Trophoblast cell (in vitro differentiated cells and primary cell): Measurements from ENCODE around the gene LMBRD1.

Experiments
- DNase-seq, 2 donors: peaks; one replicate each; pipeline ENCODE4 v3.0.0-alpha.2; 2016
- H2AFZ ChIP-seq: 2 replicates; pipeline ENCODE4 v1.6.1; 2013; ENCODE audit warnings: low read length, moderate library complexity, mild to moderate bottlenecking; ENCODE audit not compliant: insufficient read depth, poor library complexity
- H2AK5ac ChIP-seq: 2 replicates; pipeline ENCODE4 v1.6.1; 2013; ENCODE audit warnings: mild to moderate bottlenecking, low read length
- H2BK120ac ChIP-seq: 2 replicates; pipeline ENCODE4 v1.6.1; 2013; ENCODE audit warnings: low read length, mild to moderate bottlenecking, moderate library complexity; ENCODE audit not compliant: insufficient read depth, poor library complexity
- H2BK12ac ChIP-seq: 2 replicates; pipeline ENCODE4 v1.6.1; 2013; ENCODE audit warnings: mild to moderate bottlenecking, low read length, moderate library complexity
- H2BK5ac ChIP-seq: 2 replicates; pipeline ENCODE4 v1.6.1; 2013; ENCODE audit warnings: low read length, low read depth, moderate library complexity, mild to moderate bottlenecking; ENCODE audit not compliant: poor library complexity
- H3K14ac ChIP-seq: 2 replicates; pipeline ENCODE4 v1.6.1; 2013; ENCODE audit warnings: mild to moderate bottlenecking, low read length
- H3K18ac ChIP-seq: 2 replicates; pipeline ENCODE4 v1.6.1; 2013; ENCODE audit warnings: mild to moderate bottlenecking, low read length
- H3K23ac ChIP-seq: 2 replicates; pipeline ENCODE4 v1.6.1; 2013; ENCODE audit warnings: low read length
- H3K27ac ChIP-seq: 2 replicates; pipeline ENCODE4 v1.5.1; 2013; ENCODE audit warnings: low read depth, mild to moderate bottlenecking, inconsistent platforms, low read length, moderate library complexity
- H3K27me3 ChIP-seq: 2 replicates; pipeline ENCODE4 v1.6.1; 2013; ENCODE audit warnings: inconsistent platforms, mild to moderate bottlenecking, low read length, moderate library complexity; ENCODE audit not compliant: insufficient read depth
- H3K36me3 ChIP-seq, 2 experiments: 1 replicate in 1 of 2; 2 replicates in 1 of 2; pipeline ENCODE4 v1.6.1; 2013; ENCODE audit warnings: low read length in 2 of 2, mild to moderate bottlenecking in 2 of 2, moderate library complexity in 1 of 2; ENCODE audit not compliant: insufficient read depth in 2 of 2, control insufficient read depth in 1 of 2
- H3K4ac ChIP-seq: 2 replicates; pipeline ENCODE4 v1.6.1; 2013; ENCODE audit warnings: low read depth, mild to moderate bottlenecking, low read length, moderate library complexity
- H3K4me1 ChIP-seq, 2 experiments: 1 replicate in 1 of 2; 2 replicates in 1 of 2; pipeline ENCODE4 v1.6.1; 2013; ENCODE audit warnings: low read length in 2 of 2, mild to moderate bottlenecking in 2 of 2, moderate library complexity in 1 of 2; ENCODE audit not compliant: insufficient read depth in 2 of 2, control insufficient read depth in 1 of 2
- H3K4me2 ChIP-seq: 2 replicates; pipeline ENCODE4 v1.6.1; 2013; ENCODE audit warnings: inconsistent platforms, mild to moderate bottlenecking, low read length, moderate library complexity
- H3K4me3 ChIP-seq: 2 replicates; pipeline ENCODE4 v1.5.1; 2013; ENCODE audit warnings: mild to moderate bottlenecking, low read depth, low read length, inconsistent platforms
- H3K79me1 ChIP-seq: one replicate; pipeline ENCODE4 v1.6.1; 2013; ENCODE audit warnings: low read length
- H3K79me2 ChIP-seq: 2 replicates; pipeline ENCODE4 v1.6.1; 2013; ENCODE audit warnings: low read length, mild to moderate bottlenecking; ENCODE audit not compliant: control insufficient read depth, insufficient read depth, poor library complexity
- H3K9ac ChIP-seq: 2 replicates; pipeline ENCODE4 v1.6.1; 2013; ENCODE audit warnings: mild to moderate bottlenecking, low read length
- H3K9me3 ChIP-seq: 2 replicates; pipeline ENCODE4 v1.6.1; 2013; ENCODE audit warnings: low read depth, mild to moderate bottlenecking, control low read depth, inconsistent platforms, low read length; ENCODE audit not compliant: insufficient read depth
- H4K12ac ChIP-seq: 2 replicates; pipeline ENCODE4 v1.6.1; 2013; ENCODE audit warnings: low read depth, mild to moderate bottlenecking, low read length, moderate library complexity
- H4K8ac ChIP-seq: 2 replicates; pipeline ENCODE4 v1.6.1; 2013; ENCODE audit warnings: low read depth, mild to moderate bottlenecking, low read length, moderate library complexity
- H4K91ac ChIP-seq: one replicate; pipeline ENCODE4 v1.6.1; 2013; ENCODE audit warnings: low read depth, mild to moderate bottlenecking, low read length, moderate library complexity
- WGBS: extraction: QIAGEN DNeasy Blood & Tissue Kit; methylation state at CpG from one replicate; pipeline ENCODE4 v1.1.7; 2013; ENCODE audit warnings: missing lambda C conversion rate; ENCODE audit not compliant: insufficient read length, insufficient coverage; ENCODE audit errors: extremely low coverage; 5-methylcytosine and 5-hydroxymethylcytosine counted together

The LMBRD1 gene

DNA sequence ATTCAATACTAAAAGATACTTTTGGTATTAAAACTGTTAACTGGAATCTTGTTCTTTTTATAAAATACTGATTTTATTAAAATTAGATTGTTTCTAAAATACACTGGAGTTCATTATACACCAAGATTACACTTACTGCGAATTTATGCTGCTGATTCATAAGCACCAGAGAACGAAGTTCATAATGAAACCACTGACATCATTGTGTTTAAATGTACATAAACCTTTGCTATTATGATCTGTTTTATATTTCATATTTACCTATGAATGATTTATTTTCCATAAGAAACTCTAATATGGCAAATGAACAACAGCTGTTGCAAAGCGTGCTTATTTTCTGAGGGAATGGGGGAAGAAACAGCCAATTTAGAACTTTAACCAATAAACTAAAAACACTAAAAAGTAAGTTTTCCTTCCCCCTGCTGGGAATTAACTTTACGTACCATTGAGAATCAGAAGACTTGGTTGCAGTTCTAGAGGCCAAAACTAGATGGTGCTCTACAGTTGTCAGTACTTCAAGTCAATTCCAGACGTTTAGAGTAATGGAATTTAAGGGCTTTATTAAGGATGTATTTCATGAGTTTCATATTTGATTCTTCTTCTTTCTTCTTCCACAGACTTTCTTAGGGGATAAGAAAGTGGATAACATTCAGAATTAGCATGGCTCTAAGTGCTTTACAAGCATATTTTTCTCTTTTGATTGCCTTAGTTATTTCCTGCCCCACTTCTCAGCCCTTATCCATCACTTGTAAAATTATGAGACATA is 38.8 kb upstream of the LMBRD1 start:
- H2AK5ac ChIP-seq: no peak overlapping the region
- no CpG with 5 or more reads among the region's 5 CpGs for WGBS
- H3K79me1 ChIP-seq: no peaks in the 10 kb centered on the region
- H3K4me2 ChIP-seq: no peak overlapping the region
- H2AFZ ChIP-seq: no peak overlapping the region
- H3K36me3 ChIP-seq: no peaks in the 10 kb centered on the region
- no peaks in the 10 kb centered on the region for H3K27me3 ChIP-seq
- H3K9me3 ChIP-seq: no peaks in the 10 kb centered on the region
- no peak overlapping the region for H3K9ac ChIP-seq
- no peak overlapping the region for H4K12ac ChIP-seq
- H3K79me2 ChIP-seq: no peaks in the 10 kb centered on the region
- H2BK120ac ChIP-seq: no peak overlapping the region
- no peak overlapping the region for H2BK12ac ChIP-seq
- H3K27ac ChIP-seq: no peak overlapping the region
- H3K4me3 ChIP-seq: no peak overlapping the region
- H2BK5ac ChIP-seq: no peak overlapping the region
- peak; percentile 43 to 79 for DNase-seq
- H3K18ac ChIP-seq: no peak overlapping the region
- no peak overlapping the region for H4K8ac ChIP-seq
- H3K23ac ChIP-seq: no peak overlapping the region
- H4K91ac ChIP-seq: no peak overlapping the region
- H3K4ac ChIP-seq: no peak overlapping the region
- H3K4me1 ChIP-seq: no peaks in the 10 kb centered on the region
- H3K14ac ChIP-seq: no peak overlapping the region

DNA sequence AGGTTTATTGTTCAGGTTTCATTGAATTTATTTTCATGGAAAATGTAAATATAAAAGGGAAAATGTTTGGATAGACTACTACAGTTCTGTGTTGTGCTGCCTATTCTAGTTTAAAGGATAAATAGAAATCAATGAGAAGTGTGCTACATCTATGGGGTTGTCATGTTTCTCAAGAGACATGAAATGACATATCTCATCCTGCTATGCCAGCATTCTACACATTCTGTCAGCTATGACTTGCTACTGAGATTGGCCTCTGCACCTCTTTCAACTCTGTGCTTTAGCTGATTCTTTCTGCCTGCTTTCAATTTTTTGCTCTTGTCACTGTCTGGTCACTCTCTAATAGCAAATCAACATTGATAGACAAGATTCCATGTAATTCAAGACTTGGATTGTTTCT is 35.7 kb upstream of the LMBRD1 start:
- no peak overlapping the region for H3K23ac ChIP-seq
- H3K4me3 ChIP-seq: no peak overlapping the region
- DNase-seq: peak in 1 of 2 donors; percentile 36
- H3K4me2 ChIP-seq: no peak overlapping the region
- no peaks in the 10 kb centered on the region for H3K79me1 ChIP-seq
- H2AFZ ChIP-seq: no peak overlapping the region
- no peak overlapping the region for H3K27ac ChIP-seq
- H3K36me3 ChIP-seq: no peaks in the 10 kb centered on the region
- H3K4me1 ChIP-seq: no peaks in the 10 kb centered on the region
- H4K91ac ChIP-seq: no peak overlapping the region
- no peaks in the 10 kb centered on the region for H3K27me3 ChIP-seq
- H3K4ac ChIP-seq: no peak overlapping the region
- no peak overlapping the region for H2AK5ac ChIP-seq
- no peak overlapping the region for H4K12ac ChIP-seq
- no peaks in the 10 kb centered on the region for H3K9me3 ChIP-seq
- H3K18ac ChIP-seq: no peak overlapping the region
- no peak overlapping the region for H2BK120ac ChIP-seq
- no peak overlapping the region for H3K14ac ChIP-seq
- H4K8ac ChIP-seq: no peak overlapping the region
- no peak overlapping the region for H2BK12ac ChIP-seq
- H3K9ac ChIP-seq: no peak overlapping the region
- H2BK5ac ChIP-seq: no peak overlapping the region
- no peaks in the 10 kb centered on the region for H3K79me2 ChIP-seq

DNA sequence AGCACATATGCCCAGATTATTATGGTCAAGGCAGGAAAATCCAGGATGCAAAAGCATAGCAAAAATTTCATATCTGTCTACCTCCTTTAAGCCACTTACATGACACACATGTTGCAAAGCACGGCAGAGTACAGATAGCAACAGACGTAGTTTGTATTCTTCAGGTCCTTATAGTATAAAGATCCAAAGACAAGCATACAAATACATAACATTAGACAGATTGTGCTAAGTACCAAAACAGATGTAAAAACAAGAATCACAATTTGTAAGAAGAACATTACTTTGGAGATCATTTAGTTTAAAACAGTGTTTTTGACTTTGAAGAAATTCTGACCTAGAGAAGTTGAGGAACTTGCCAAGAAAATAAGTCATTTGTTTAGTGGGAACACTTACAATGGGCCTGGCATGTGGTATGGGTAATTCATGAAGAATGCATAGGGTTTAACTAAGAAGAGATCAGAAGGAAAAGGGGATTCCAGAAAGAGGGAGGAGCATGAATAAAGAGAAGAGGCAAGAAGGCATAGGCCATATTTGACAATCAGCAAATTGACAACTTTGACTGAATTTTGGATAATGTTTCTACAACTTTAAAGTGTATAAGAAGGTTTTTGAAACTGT is 30.6 kb upstream of the LMBRD1 start:
- no CpG with 5 or more reads among the region's 2 CpGs for WGBS
- no peak overlapping the region for H4K12ac ChIP-seq

DNA sequence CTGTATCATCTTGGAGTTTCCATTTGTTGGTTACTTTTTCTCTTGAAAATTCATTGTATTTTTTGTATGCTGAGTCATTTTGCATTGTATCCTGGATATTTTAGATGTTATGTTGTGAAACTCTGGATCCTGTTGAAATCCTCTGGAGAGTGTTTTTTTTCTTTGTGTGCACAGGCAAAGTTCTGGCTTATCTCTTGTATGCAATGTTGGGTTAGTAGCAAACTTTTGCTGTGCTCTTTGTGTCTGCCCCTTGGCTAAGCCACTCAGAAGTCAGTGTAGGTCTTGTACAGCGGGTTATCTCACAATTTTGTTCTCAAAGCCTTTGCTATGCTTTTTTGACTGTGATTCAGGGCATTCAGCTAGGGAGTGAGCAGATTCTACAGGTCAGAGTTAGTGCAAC is 29.1 kb upstream of the LMBRD1 start:
- H2BK5ac ChIP-seq: peak overlapping the region; percentile 27
- H3K23ac ChIP-seq: no peak overlapping the region
- H2BK120ac ChIP-seq: no peak overlapping the region
- no peak overlapping the region for H2AK5ac ChIP-seq
- no peak overlapping the region for H3K4me3 ChIP-seq
- peaks cover 0 to 2% of the 10 kb centered on the region in 2 experiments for H3K4me1 ChIP-seq
- H3K14ac ChIP-seq: no peak overlapping the region
- peak; percentile 51 to 93 for DNase-seq
- H3K79me2 ChIP-seq: no peaks in the 10 kb centered on the region
- peak overlapping the region; percentile 39 for H3K4me2 ChIP-seq
- no peak overlapping the region for H3K18ac ChIP-seq
- H4K8ac ChIP-seq: peak overlapping the region; percentile 79
- peak overlapping the region; percentile 80 for H3K27ac ChIP-seq
- no peak overlapping the region for H4K12ac ChIP-seq
- peaks cover 6% of the 10 kb centered on the region for H3K79me1 ChIP-seq
- H3K4ac ChIP-seq: no peak overlapping the region
- whole genome bisulfite sequencing: no CpG with 5 or more reads among the region's 1 CpG
- no peak overlapping the region for H4K91ac ChIP-seq
- H3K36me3 ChIP-seq: no peaks in the 10 kb centered on the region
- H3K27me3 ChIP-seq: no peaks in the 10 kb centered on the region
- H3K9me3 ChIP-seq: no peaks in the 10 kb centered on the region
- H2AFZ ChIP-seq: no peak overlapping the region
- no peak overlapping the region for H3K9ac ChIP-seq
- H2BK12ac ChIP-seq: peak overlapping the region; percentile 1

More for the DNA sequence above, 30.6 kb upstream of the LMBRD1 start:
- H3K27ac ChIP-seq: no peak overlapping the region
- peaks cover 4% of the 10 kb centered on the region for H3K79me1 ChIP-seq
- H3K18ac ChIP-seq: no peak overlapping the region
- no peak overlapping the region for H2BK12ac ChIP-seq
- peak in 1 of 2 donors; percentile 26 for DNase-seq
- no peak overlapping the region for H3K4me2 ChIP-seq
- no peak overlapping the region for H2AK5ac ChIP-seq
- no peaks in the 10 kb centered on the region for H3K9me3 ChIP-seq
- no peak overlapping the region for H3K4me3 ChIP-seq
- H3K9ac ChIP-seq: no peak overlapping the region
- no peaks in the 10 kb centered on the region for H3K36me3 ChIP-seq
- no peak overlapping the region for H4K91ac ChIP-seq
- H2AFZ ChIP-seq: no peak overlapping the region
- no peak overlapping the region for H2BK120ac ChIP-seq
- no peak overlapping the region for H3K14ac ChIP-seq
- H2BK5ac ChIP-seq: no peak overlapping the region
- H3K4me1 ChIP-seq: peaks cover 0 to 2% of the 10 kb centered on the region in 2 experiments
- H3K4ac ChIP-seq: no peak overlapping the region
- H3K23ac ChIP-seq: no peak overlapping the region
- no peaks in the 10 kb centered on the region for H3K79me2 ChIP-seq
- H4K8ac ChIP-seq: no peak overlapping the region
- no peaks in the 10 kb centered on the region for H3K27me3 ChIP-seq
